NCI-H2107 (cell line): ENCODE results near the gene MATN1.
"Not testable (repeated sequence)": the region's sequence is repeated elsewhere in the genome, so short reads cannot be mapped to it uniquely, and the experiment has no call there.

Source experiments
- DNase-seq: peaks from one replicate; lab custom pipeline; 2025; lab: John Stamatoyannopoulos, UW

The MATN1 gene

DNA sequence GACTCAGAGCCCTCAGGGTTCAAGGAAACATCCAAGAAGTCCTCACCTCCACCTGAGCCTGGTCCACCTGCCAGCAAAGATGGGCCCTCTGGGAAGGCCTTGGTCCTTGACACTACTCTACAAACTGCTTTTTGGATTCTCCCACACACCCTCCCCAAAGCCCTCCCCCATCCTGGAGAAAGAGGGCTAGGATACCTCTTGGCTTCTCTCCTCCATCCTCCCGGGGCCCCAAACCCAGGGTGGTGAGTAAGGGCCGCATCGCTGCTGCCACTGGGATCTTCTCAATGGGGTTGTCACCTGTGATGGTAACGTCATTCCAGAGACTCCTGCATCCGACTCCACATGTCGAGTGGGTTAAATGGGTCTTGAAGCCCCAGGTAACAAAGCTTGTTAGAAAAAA is 26.6 kb downstream of the MATN1 start:
- DNase-seq = no peak

DNA sequence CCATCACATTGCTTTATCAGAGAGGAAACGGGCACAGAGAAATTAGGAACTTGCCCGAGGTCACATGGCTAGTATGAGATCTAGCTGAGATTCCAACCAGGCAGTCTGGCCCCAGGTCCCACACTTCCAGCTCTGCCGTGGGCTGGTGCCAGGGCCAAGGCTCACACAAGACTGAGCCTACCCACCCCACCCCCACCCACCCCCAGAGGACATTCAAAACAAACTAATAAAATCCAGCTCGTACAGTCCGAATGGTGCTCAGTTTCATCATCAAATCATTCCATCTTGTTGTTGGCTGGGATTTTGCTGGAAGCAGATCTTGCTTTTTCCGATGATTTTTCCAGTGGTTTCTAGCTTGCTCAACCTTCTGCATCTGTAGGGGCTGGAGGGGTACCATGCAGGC is 27.9 kb downstream of the MATN1 start:
- DNase-seq = no peak

DNA sequence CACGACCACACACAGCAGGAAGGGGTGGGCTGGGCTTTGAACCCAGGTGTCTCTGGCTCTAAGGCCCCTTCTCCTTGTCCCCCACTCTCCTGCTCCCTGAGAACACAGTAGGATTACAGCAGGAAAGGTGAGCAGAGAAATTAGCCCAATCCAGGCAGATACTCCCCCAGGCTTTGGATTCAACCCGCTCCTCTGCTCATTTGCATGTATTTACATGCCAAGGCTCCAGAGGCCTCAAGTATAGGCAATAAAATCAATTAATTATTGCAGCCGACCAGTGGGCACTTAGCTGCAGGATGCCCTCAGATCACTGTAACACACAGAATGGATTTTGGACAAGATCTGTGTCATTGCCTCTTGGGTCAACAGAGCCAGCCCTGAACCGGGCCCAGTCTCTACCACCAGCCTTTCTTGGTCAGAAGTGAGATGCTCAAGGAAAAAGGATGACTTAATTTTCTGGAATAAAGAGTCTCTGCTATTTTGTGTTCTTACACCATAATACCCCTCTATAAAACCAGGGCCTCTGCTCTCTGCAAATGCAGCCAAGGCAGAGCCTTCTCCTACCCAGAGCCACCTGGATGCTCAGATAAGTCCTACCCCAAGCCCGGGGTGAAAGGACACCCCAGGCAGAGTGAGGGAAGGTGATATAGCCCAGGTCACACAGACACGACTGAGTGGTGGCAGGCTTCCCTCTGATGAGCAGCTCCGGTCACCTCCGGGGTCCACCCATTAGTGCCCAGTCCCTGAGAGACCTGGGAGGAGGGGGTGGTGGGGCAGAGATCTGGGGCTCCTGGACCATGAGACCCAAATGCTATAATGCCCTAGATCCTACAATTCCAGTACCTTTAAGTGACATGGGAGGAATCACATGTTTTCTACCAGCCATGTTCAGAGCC is 28.9 kb downstream of the MATN1 start:
- DNase-seq = no peak

DNA sequence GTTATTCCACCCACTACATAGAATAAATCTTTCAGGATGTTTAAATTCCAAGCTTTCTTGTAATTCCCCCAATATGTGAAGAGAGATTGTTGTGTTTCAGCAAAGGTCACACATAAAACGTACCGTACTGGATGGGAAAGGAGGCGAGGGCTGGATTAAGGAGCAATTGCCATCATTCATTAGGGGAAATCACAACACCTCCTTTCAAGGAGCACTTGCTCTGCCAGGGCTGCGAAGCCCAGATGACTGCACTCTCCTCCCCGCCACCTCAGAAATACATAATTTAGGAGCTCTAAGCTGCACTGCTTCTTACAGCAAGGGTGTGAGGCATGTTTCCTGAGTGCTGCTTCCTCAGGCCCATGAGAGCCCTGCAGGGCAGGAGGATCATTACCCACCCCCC is 29.6 kb downstream of the MATN1 start:
- DNase-seq = no peak

DNA sequence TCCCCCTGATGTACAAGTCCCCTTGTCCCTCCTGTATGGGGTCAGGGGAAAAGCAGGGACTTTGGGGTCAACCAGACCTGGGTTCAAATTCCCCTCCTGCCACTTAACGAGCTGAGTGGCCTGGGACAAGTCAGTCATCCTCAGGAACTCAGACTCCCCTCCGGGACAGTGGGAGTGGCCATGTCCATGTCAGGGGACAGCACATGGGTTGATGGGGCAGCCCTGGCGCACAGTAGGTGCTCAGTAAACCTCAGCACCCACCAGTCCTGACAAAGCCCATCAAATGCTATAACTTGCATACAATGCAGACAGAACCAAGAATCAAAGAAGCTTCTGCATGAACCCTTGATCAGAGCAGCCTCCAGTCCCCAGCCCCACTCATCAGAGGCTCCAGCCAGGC is 30.0 kb downstream of the MATN1 start:
- DNase-seq = no peak

DNA sequence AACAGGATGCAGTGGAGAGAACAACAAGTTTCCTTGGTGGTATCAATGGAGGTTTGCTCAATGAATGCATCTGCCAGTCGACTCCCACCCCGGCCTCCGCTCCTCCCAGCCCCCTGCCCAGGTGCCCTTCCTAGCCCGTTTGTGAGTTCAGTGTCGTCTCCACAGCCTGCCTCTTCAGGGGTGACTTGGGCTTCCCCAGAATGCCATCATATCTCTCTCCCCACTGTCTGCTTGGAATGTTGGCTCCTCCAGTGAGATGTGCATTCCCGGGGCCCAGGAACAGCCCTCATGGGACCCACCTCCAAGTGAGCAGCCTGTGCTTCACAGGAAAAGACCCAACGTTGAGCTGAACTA is 30.5 kb downstream of the MATN1 start:
- DNase-seq = no peak

DNA sequence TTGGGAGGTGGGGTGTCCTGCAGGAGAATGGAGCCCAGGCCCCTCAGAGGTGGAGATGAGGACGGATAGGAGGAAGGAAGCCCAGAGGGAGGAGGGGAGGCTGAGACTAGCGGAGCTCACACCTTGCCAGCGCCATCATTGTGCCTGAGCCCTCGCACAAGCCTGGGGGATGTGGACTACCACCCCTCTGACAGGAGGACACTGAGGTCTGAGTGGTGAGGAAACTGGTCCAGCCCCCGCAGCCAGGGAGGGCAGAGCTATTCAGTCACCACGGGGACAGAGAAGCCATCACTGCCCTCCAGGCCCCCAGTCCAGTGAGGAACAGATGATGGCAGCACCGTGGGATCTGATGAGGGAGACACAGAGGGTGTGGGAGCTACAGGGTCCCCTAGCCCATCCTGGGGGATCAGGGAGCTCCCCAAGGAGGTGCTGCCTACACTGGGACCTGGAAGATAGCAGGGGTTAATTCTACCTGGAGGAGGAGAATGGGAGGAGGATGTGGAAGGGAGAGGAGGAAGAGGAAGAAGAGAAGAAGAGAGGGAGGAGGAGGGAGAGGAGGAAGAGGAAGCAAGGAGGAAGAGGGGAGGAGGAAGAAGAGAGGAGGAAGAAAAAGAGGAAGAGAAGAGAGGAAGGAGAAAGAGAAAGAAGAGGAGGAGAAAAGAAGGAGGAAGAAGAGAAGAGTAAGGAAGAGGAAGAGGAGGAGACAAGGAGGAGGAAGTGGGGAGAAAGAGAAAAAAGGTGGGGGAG is 31.0 kb downstream of the MATN1 start:
- DNase-seq = no peak

DNA sequence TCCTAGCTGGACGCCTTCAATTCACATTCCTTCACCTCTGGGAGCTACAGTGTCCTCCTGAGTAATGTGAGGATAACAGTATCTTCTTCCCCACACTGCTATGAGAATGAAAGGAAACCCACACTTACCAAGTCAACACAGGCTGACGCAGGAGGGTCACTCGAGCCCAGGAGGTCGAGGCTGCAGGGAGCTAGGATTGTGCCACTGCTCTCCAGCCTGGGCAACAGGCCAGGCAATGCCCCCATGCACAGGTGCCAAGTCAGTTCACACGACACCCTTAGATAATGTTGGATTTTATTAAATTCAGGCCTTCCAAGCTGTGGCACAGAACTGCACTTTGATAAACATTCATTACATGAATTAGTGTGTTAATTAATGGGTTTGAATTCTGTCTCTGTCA is 31.9 kb downstream of the MATN1 start:
- DNase-seq = no peak

DNA sequence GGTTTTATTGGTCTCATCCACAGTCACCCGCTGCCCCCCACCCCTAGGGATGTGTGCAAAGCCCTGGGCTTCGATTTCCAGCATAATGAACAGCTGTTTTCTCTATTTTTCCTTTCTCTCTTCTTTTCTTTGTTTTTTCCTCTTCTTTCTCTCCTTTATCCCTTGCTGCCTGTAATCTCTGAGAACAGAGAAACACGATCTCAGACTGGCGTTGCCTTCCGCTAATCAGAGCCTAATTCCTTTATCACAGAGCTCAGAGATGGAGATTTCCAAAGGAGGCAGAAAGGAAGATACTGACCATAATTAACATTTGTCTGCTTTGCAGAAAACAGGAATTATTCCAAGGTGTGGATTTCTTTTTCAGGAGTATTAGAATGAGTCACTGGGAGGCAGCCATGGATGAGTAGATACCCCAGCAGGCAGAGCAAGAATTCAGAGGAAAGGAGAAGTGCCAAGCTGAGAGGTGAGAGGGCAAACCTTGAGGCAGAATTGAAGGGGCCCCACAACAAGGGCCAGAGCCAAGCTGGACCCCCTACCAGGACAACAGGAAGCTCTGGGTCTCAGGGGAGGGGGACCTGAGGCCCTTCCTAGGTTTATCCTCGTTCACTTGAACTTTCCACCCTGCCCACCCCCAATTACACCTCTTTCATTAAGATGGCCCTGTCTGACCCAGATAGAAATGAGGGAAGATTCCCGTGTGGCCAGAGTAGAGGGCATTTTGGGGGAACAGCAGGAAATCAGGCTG is 33.3 kb downstream of the MATN1 start:
- no peak for DNase-seq

DNA sequence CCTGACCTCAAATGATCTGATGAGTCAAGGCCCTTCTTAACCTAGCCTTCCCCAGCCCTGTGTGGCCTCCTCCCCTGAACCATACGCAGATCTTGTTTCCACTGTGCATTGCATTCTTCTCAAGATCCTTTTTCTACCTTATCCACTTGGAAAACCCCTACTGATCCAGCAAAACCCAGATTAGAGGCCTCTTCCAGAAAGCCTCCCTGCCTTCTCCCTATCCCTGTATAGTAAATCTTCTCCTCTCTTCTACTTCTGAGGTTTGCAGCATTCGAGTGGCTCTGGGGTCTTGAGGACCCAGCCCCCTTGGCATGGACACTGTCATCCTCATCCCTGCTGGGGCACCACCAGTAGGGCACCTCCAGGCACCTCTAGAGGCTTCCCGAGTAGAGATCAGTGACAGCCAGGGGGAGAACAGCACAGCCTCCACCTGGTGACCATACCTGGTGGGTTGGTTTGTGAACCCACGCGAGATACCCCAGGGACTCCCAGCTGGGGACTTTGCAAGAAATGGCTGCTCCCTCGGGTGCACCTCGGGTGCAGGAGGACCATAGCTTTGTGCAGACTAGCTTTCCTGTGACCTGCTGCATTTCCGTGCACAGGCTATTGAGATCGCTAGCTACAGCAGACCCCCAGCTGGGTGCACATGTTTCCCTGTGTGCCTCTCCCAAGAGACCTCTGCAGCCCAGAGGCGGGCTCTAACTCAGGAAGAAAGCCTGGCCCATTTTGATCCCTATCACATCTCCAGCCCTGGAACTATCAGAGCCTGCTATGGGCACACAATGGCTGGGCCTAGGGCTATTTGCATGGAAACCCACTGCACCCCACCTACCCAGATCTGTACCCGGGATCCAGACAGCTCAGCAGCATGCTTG is 34.2 kb downstream of the MATN1 start:
- no peak for DNase-seq

DNA sequence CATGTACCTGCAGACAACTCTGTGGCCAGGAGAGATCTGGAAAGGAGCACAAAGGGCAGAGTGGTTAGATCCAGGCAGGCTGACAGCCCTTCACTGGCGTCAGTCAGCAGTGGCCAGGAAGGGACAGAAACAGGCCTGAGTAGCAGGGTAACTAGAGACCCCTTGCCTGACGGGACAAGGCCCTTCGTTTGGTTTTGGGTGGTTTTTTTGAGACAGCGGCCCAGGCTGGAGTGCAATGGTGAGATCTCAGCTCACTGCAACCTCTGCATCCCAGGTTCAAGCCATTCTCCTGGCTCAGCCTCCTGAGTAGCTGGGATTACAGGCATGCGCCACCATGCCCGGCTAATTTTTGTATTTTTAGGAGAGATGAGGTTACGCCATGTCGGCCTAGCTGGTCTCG is 34.9 kb downstream of the MATN1 start:
- DNase-seq = not testable (repeated sequence)

DNA sequence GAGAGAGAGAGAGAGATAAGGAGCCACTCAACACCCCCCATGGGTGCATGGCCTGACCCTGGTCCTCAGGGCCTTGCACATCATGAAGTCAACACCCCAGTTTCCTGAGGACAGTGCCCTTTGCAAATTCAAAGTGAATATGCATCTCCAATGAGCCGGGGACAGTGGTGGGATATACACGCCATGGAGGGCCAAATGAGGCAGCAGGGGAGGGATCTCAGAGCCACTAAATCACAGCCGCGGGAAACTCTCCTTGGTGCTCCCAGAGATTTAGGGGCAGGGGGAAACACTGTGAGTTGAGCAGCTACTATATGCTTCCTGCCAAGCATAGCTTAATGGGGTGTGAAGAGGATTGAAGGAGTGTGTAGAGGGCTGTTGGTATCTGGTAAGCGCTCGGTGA is 35.5 kb downstream of the MATN1 start:
- DNase-seq = no peak

DNA sequence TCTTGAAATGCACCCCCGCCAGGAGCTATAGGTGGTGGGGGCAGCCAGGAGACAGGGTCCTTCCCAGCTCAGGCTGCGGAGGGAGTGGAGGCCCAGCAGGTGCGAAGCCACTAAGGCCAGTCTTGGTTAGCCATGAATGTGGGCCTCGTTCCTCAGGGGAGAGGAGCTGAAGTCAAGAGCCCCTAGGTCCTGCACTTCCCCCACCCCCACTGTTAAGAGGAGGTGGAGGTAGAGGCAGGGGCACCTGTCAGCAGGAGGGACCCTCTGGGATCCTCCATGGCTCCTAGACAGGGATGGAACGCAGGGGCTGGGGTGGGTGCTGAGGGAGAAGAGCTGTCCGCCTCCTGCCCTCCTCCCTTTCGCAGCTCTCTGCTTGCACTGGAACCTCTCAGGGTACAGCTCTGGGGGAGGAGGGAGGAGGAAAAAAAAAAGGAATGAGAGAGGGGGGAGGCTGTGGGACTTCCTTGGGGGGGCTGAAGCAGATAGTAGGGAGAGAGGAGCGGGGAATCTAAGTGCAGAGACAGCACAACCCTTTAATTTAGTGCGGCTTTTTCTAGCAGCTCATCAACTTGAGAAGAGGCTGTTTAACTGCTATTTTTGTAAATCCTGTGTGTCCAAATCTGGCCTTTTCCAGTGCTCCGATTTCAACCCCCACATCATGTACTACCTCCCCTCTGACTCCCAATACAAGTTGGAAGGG is 37.0 kb downstream of the MATN1 start:
- no peak for DNase-seq

DNA sequence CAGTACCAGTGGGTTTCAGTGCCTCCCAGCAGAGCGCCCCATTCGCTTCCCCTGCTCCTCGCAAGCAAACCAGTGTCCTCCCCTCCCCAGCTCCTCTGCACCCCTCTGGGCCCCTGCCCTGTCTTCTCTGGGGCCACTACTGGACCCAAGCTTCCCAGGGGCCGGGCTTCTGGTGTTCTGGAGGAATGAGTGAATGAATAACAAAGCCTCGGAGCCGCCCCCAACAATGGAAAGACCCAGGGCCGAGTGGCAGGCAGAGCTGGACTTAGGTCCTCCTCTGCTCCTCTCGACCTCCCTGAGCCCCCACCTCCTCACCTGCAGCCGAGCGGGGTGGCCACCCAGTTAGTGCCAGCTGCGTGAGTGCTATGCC is 37.6 kb downstream of the MATN1 start:
- DNase-seq = no peak

DNA sequence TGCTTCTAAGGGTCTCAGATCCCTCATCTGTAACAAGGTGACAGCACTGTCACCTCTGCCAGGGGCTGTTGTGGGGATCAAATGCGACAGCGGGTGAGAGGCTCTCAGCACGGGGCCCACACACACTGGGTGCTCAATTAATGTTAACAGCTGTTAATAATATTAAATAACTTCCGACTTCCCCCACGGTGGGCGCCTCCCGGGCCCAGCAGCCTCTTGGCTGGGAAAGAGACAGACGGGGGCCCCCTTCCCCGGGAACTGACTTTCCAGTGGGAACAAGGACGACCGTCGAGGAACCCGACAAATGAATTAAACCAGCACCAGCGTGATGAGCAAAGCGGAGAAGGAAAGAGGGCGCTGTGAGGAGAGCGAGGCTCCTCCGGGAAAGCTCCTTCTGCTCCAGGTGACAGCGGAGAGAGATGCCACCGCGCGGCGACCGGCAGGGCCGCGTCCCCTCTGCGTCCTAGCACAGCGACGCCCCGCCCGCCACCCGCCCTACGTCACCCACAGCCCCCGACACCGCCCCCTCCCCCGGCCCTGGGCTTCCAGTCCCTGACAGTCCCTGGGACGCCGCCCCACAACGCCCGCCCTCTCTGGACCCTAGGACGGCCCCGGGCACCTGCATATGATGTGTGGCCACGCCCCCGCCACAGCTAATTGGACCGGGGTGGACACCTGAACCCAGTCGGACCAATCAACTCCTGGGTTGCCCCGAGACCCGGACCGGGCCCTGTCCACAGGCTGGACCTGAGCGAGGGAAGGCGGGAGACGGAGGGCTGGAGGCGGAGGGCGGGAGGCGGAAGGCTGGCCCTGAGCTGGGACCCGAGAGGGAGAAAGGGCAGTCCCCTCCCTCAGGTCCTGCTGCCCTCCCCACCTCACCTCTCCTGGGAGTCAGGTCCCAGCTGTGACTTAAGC is 38.2 kb downstream of the MATN1 start:
- DNase-seq = no peak

DNA sequence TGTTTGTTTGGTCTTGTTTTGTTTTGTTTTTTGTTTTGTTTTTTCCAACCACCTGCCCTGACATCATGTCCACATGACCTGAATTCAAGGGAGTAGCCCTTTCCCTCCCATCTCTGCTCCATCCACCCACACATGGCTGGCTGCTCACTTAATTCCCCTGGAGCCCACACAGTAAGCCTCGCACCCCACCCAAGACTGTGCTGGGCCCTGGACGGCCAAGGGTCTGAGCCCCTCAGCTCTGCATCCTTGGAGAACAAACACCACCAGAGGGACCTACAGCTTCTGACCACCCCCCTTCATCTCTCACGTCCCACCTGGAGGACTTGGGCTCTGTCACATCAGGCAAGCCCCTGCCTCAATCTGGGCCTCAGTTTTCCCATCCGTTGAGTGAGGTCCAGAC is 39.1 kb downstream of the MATN1 start:
- DNase-seq = no peak

DNA sequence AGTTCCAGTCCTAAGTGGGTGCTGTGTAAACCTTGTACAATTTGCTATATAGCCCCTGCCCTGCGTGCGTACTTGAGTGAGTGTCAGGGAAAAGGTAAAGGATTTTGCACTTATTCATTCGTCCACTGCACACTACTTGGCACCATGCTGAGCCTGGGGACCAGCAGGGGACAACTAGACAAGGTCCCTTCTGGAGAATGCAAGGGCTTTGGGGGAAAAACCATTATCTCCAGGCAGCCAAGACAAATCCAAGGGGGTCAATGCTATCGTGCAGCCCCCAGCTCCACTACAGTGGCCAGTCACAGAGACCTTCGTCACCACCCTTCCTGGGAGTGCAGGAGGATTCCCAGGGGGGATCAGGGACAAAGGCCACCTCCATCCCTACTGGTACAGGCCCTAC is 39.7 kb downstream of the MATN1 start:
- DNase-seq = no peak

DNA sequence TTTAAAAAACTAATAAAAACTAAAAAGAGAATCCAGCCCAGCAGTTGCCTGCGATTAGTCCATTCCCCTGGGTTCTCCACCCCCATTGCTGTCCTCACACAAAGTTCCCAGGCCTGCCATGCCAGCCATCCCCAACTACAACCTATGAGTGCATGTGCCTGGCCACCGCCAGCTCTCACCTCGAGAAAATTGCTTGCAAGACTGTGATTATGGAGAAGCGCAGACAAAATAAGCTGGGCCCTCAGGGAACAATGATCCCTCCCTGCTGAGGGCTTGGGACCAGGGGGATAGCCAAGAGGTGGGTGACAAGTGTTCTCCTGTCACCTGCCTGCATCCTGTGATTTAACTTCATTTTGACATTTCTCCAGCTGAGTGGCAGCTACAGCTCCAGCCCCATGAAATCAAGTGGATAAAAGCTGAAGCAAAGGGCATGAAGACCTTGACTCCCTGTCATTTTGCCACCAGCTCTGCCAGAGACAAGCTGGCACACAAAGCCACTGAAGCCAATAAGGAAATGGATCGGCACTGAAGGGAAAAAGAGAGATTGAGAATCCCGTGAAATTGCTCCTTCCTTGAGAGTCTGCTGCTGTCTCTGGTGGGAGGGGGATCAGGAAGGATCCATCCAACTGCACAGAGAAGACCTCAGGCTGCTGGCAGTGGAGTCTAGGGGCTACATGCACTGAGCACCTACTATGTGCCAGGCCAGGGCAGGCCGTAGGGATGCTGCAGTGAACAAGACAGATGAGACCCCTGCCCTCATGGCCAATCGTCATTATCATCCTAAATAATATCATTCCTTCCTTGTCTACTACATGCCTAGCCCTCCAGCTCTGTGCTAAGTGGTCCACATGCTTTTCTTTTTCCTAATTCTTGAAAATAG is 40.7 kb downstream of the MATN1 start:
- DNase-seq = no peak

DNA sequence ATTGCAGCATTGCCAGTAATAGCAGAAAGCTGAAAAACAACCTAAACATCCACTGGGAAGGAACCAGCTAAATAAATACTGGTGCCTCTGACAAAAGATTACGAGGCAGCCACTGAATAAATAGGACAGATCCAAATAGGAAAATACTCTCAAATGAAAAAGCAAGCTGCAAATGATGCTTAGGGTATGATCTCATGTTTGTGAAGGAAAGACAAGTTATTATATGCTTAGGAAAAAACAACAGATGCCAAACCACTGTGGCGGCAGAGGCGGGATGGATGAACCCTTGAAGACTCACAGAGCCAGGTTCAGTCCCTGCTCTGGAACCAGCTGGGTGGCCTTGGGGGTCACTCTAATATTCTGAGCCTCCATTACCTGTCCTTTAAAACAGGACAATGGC is 41.6 kb downstream of the MATN1 start:
- DNase-seq = no peak
